ENCODE results near the gene ZNF213.
"Not testable (repeated sequence)": the region's sequence is repeated elsewhere in the genome, so short reads cannot be mapped to it uniquely, and the experiment has no call there.

ZNF213 gene

GRCh38 chr16:3170440-3171180 lies 35.8 kb downstream of the ZNF213 start:
- no peak for DNase-seq (ENCODE audit: low read depth)

GRCh38 chr16:3171181-3171854 lies 36.5 kb downstream of the ZNF213 start:
- no peak for DNase-seq (ENCODE audit: low read depth)

- DNase-seq (ENCODE audit: low read depth): no peak
These were observed 37.2 kb downstream of the ZNF213 start for GRCh38 chr16:3171855-3172593.

- DNase-seq (ENCODE audit: low read depth): no peak
These were observed 39.2 kb downstream of the ZNF213 start for GRCh38 chr16:3173892-3174617.

- no peak for DNase-seq (ENCODE audit: low read depth)
These were observed 39.9 kb downstream of the ZNF213 start for GRCh38 chr16:3174618-3175148.

GRCh38 chr16:3175157-3176093 lies 40.6 kb downstream of the ZNF213 start:
- no peak for DNase-seq (ENCODE audit: low read depth)

GRCh38 chr16:3179651-3180050 lies 44.8 kb downstream of the ZNF213 start:
- no peak for DNase-seq (ENCODE audit: low read depth)

- DNase-seq (ENCODE audit: low read depth): no peak
These were observed 45.6 kb downstream of the ZNF213 start for GRCh38 chr16:3180445-3180878.

GRCh38 chr16:3182293-3182607 lies 47.4 kb downstream of the ZNF213 start:
- DNase-seq (ENCODE audit: low read depth): not testable (repeated sequence)

GRCh38 chr16:3182608-3183444 lies 48.0 kb downstream of the ZNF213 start:
- DNase-seq (ENCODE audit: low read depth): no peak

GRCh38 chr16:3183445-3184139 lies 48.8 kb downstream of the ZNF213 start:
- DNase-seq (ENCODE audit: low read depth): no peak

GRCh38 chr16:3186946-3187690 lies 52.3 kb downstream of the ZNF213 start:
- no peak for DNase-seq (ENCODE audit: low read depth)

- DNase-seq (ENCODE audit: low read depth): no peak
These were observed 53.2 kb downstream of the ZNF213 start, which contains the start of gene OR1F1 for GRCh38 chr16:3187798-3188674. TSS of gene OR1F1 (plus strand) at chr16:3188204.

- DNase-seq (ENCODE audit: low read depth): no peak
These were observed 53.8 kb downstream of the ZNF213 start for GRCh38 chr16:3188675-3188924.

GRCh38 chr16:3188925-3189825 lies 54.3 kb downstream of the ZNF213 start:
- DNase-seq (ENCODE audit: low read depth): no peak

- DNase-seq (ENCODE audit: low read depth): no peak
These were observed 55.0 kb downstream of the ZNF213 start for GRCh38 chr16:3189869-3190268.

- no peak for DNase-seq (ENCODE audit: low read depth)
These were observed 56.1 kb downstream of the ZNF213 start for GRCh38 chr16:3190949-3191353.

Measured in stimulated activated CD8-positive, alpha-beta memory T cell treated with anti-CD3 and anti-CD28 coated beads, Interleukin-12 subunit alpha, Interleukin-12 subunit beta, amount 100 ng/mL, for 1 hour (primary cell).